ENCODE measurements around the gene MAP3K10. TPM values are rescaled to one million over a fixed set of nuclear protein-coding genes. Genes with fewer than 3 reads are reported as not detected.

MAP3K10 gene
- 6.2 and 8.0 TPM in 2 replicates for total RNA-seq

DNA sequence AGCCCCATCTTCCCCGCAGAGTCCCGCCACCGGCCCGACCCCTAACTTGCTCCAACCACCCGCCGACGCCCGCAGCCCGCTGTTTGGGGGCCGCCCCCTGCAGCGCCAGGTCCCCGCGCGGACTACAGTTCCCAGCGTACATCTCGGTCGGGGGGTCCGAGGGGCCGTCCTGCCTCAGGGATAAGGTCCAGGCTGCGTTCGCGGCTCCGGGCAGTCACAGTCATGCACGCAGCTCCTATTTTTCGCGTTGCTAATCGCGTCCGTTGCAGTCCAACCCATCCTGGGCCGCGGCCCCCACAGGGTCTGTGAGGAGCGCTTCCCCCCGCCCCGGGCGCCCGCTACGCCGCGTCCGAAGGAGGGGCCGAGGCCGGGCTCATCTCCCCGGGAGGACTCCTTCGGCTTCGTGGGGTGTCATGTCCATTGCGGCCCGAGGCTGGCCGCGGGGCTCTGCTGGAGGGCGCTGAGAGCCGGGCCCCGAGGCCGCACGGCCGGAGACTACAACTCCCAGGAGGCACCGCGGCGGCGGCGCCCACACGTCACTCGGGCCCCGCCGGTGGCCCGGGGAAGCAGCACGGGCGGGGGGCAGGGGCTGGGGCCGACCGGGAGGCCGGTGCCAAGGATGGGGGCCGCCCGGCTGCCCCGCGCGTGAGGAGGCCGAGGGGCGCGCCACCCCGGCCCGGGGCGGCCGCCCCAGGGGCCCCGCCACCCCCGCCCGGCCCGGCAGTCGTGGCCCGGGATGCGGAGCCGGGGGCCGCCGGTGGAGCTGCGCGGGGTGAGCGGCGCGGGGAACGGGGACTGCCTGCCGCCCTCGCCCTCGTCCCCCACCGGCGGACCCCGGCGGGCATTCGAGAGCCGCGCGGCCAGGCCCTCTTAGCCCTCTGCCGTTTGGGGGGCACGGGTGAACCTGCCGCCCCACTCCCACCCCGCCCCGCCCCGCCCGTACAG lies at the start of gene MAP3K10:
Gene MAP3K10, plus strand, starts transcription at position 536 of the 945 bp plus-strand sequence. CDS start 606 bp downstream, outside the sequence.

DNA sequence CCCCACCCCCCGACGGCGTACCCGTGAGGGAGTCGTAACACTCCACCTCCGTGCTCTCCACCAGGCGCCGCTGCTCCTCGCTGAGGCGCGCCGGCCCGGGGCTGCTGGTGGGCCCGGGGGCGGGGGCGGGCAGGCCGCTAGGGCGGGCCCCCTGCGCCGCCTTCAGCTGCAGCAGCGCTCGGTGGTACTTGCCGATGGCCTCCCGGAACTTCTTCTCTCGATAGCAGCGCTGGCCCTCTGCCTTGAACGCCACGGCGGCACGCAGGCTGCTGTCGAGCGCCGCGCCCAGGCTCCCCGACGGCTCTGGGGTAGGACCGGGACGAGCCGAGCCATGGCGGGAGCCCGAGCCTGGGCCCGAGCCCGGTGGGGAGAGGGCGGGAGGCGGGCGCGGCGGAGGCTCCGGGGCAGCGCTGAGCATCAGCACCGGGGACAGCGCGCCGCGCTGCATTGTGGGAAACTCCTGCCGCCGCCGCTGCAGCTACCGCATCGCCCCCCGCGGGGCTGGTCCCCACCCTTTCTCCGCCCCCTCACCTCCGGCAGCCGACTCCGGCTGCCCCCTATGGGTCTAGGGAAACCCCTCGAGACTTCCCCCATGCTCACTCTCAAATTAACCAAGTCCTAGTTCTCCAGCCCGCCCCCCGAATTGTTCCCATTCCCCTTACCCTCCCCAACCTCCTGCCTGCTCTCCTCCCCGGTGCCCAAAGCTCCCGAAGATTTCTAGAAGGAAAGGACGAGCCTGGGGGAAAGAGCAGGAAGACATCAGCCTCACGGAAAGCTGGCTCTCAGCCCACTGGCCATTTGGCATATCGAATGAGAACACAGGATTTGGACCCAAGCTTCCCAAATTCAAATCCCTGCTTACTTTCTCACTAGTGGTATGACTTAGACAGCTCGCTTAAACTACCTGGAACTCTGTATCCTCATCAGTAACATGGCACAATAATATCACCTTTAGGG lies 27.0 kb downstream of the MAP3K10 start, which contains the start of gene TTC9B:
Gene TTC9B, minus strand, starts transcription at position 451 of the 957 bp plus-strand sequence. Its CDS starts 3 bp downstream, at position 448.

Other genes starting within 250 kb of the MAP3K10 start
- 98.9 and 146 TPM in 2 replicates for gene PSMC4, start 220.3 kb upstream of the MAP3K10 start, total RNA-seq
- 0.24 and 1.5 TPM in 2 replicates for gene ZNF546, start 194.4 kb upstream of the MAP3K10 start, total RNA-seq
- gene ZNF780B, start 135.2 kb upstream of the MAP3K10 start, total RNA-seq: 3.4 and 10.9 TPM in 2 replicates
- 7.0 and 8.7 TPM in 2 replicates for gene ZNF780A, start 100.5 kb upstream of the MAP3K10 start, total RNA-seq
- gene TTC9B, start 27.0 kb downstream of the MAP3K10 start, total RNA-seq: not detected in 2 replicates
- gene CCNP, start 35.3 kb downstream of the MAP3K10 start, total RNA-seq: 0.21 TPM in 1 of 2 replicates, not detected in the other
- gene AKT2, start 93.9 kb downstream of the MAP3K10 start, total RNA-seq: 68.2 and 83.1 TPM in 2 replicates
- 5.3 and 7.5 TPM in 2 replicates for gene C19orf47, start 157.0 kb downstream of the MAP3K10 start, total RNA-seq
- 239 and 300 TPM in 2 replicates for gene PLD3, start 157.3 kb downstream of the MAP3K10 start, total RNA-seq
- not detected in 2 replicates for gene HIPK4, start 198.8 kb downstream of the MAP3K10 start, total RNA-seq
- gene PRX, start 222.0 kb downstream of the MAP3K10 start, total RNA-seq: 1.9 and 4.5 TPM in 2 replicates
- gene SERTAD1, start 234.6 kb downstream of the MAP3K10 start, total RNA-seq: 26.7 and 37.7 TPM in 2 replicates